K562 (cell line): Measurements from ENCODE around the gene CHST2. TPM values are rescaled to one million over a fixed set of nuclear protein-coding genes. Genes with fewer than 3 reads are reported as not detected.
A peak's percentile ranks its signal among the peaks of the same experiment; 100 is the strongest.

Experiments used
- BCOR ChIP-seq: fragments of 450-650 bp; IDR thresholded peaks from 2 replicates; pipeline ENCODE4 v1.6.1; 2016
- ESRRA ChIP-seq: fragments of 450-650 bp; IDR thresholded peaks from 2 replicates; pipeline ENCODE4 v1.6.1; 2014; ENCODE audit warnings: low read depth, mild to moderate bottlenecking, moderate library complexity, borderline replicate concordance
- HDAC1 ChIP-seq, 2 experiments: fragments of 450-650 bp; IDR thresholded peaks; 2 replicates each; pipeline ENCODE4 v1.6.1; 2016 to 2017; ENCODE audit warnings: inconsistent platforms in 1 of 2, mild to moderate bottlenecking in 1 of 2, moderate library complexity in 1 of 2
- NCOA4 ChIP-seq: fragments of 450-650 bp; IDR thresholded peaks from 2 replicates; pipeline ENCODE4 v1.6.1; 2018; ENCODE audit warnings: mild to moderate bottlenecking; ENCODE audit not compliant: partially characterized antibody
- NFATC3 ChIP-seq: fragments of 450-650 bp; IDR thresholded peaks from 2 replicates; pipeline ENCODE4 v1.6.1; 2017; ENCODE audit warnings: mild to moderate bottlenecking
- RCOR1 ChIP-seq, 2 experiments: IDR thresholded peaks; 2 replicates each; pipeline ENCODE4 v1.6.1; 2012; ENCODE audit warnings: low read depth in 2 of 2, low read length in 2 of 2, borderline replicate concordance in 1 of 2, improper control_type of control experiment in 1 of 2
- SMARCA4 ChIP-seq: fragments of 450-650 bp; IDR thresholded peaks from 2 replicates; pipeline ENCODE4 v1.6.1; 2016
- SMARCC2 ChIP-seq: fragments of 450-650 bp; IDR thresholded peaks from 2 replicates; pipeline ENCODE4 v1.6.1; 2017; ENCODE audit warnings: antibody characterized with exemption, moderate library complexity, mild to moderate bottlenecking, low read depth
- ZNF212 ChIP-seq: fragments of 450-650 bp; formaldehyde crosslinking; IDR thresholded peaks from 2 replicates; pipeline ENCODE4 v1.4.0; 2020; ENCODE audit warnings: mild to moderate bottlenecking
- ZNF589 ChIP-seq: fragments of 200-800 bp; sonication (Bioruptor generic); IDR thresholded peaks from 2 replicates; pipeline ENCODE4 v1.6.1; 2016; ENCODE audit warnings: low read depth, missing genetic modification characterization, missing compliant biosample characterization
- ZNF75A ChIP-seq: fragments of 450-650 bp; formaldehyde crosslinking; IDR thresholded peaks from 2 replicates; pipeline ENCODE4 v1.4.0; 2020; ENCODE audit warnings: mild to moderate bottlenecking
- ZNF780A ChIP-seq: fragments of 250-450 bp; sonication (Bioruptor Pico); IDR thresholded peaks from 2 replicates; pipeline ENCODE4 v1.5.0; 2021; ENCODE audit warnings: mild to moderate bottlenecking
- polyA plus RNA-seq, 8 experiments: library from polyadenylated mRNA; depleted of rRNA in 4 of 8; stranded (reverse) in 5 of 8; unstranded in 3 of 8; fragments of >200 nt; fragmentation: Nextera tagmentation in 2 of 8; fragmentation: Illumina TruSeq in 1 of 8; extraction: Ambion mirVana in 2 of 8; extraction: Trizol in 1 of 8; gene quantifications; 2 replicates each; pipeline versions ENCODE4 v1.2.1 to v1.2.3, GENCODE V29; 2011 to 2014; ENCODE audit warnings: inconsistent platforms in 1 of 8, missing spikeins in 1 of 8
- total RNA-seq, 7 experiments: library from RNA; depleted of rRNA in 6 of 7; stranded (reverse); fragments of >200 nt in 6 of 7; fragmentation: Illumina TruSeq in 2 of 7; extraction: Trizol in 2 of 7; gene quantifications; 2 replicates each; pipeline versions ENCODE4 v1.2.1 to v1.2.3, GENCODE V29; 2011 to 2021; ENCODE audit warnings: low replicate concordance in 1 of 7
- TF ChIP-seq, protein P1 (sequence below): fragments of 250-450 bp; sonication (Bioruptor Pico); IDR thresholded peaks from 2 replicates; pipeline ENCODE4 v1.5.0; 2020; ENCODE audit warnings: mild to moderate bottlenecking, borderline replicate concordance
- TF ChIP-seq, protein P2 (sequence below): sonication (generic); formaldehyde crosslinking; IDR thresholded peaks from 2 replicates; pipeline ENCODE4 v1.8.0; 2022; ENCODE audit warnings: missing genetic modification reagents, mild to moderate bottlenecking, moderate library complexity, borderline replicate concordance
- TF ChIP-seq, protein P3 (sequence below): fragments of 250-450 bp; sonication (Bioruptor Pico); IDR thresholded peaks from 2 replicates; pipeline ENCODE4 v1.8.0; 2022; ENCODE audit warnings: inconsistent platforms
- TF ChIP-seq, protein P4 (sequence below), 2 experiments: fragments of 250-450 bp in 1 of 2; fragments of 450-650 bp in 1 of 2; sonication (Bioruptor Pico) in 1 of 2; IDR thresholded peaks; 2 replicates each; pipeline versions ENCODE4 v1.6.1 to v1.8.0; 2016 to 2021; ENCODE audit warnings: mild to moderate bottlenecking in 2 of 2, moderate library complexity in 2 of 2, missing compliant biosample characterization in 1 of 2, missing genetic modification characterization in 1 of 2
- TF ChIP-seq, protein P5 (sequence below), 2 experiments: IDR thresholded peaks in 1 of 2; conservative IDR thresholded peaks in 1 of 2; 2 replicates each; pipeline ENCODE4 v1.6.1; 2016; ENCODE audit warnings: low read depth in 2 of 2, mild to moderate bottlenecking in 1 of 2, missing compliant biosample characterization in 1 of 2, missing genetic modification characterization in 1 of 2, moderate library complexity in 1 of 2
- TF ChIP-seq, protein P6 (sequence below): sonication (generic); formaldehyde crosslinking; IDR thresholded peaks from 2 replicates; pipeline ENCODE4 v1.9.0; 2022; ENCODE audit warnings: mild to moderate bottlenecking, missing genetic modification reagents

CHST2 gene
- total and polyA plus RNA-seq, 9 of the 15 experiments (the other 6 are each of a cell fraction or from before 2014, with no cell fraction given), result 3.4 to 60.3 (median 13.9) TPM

DNA sequence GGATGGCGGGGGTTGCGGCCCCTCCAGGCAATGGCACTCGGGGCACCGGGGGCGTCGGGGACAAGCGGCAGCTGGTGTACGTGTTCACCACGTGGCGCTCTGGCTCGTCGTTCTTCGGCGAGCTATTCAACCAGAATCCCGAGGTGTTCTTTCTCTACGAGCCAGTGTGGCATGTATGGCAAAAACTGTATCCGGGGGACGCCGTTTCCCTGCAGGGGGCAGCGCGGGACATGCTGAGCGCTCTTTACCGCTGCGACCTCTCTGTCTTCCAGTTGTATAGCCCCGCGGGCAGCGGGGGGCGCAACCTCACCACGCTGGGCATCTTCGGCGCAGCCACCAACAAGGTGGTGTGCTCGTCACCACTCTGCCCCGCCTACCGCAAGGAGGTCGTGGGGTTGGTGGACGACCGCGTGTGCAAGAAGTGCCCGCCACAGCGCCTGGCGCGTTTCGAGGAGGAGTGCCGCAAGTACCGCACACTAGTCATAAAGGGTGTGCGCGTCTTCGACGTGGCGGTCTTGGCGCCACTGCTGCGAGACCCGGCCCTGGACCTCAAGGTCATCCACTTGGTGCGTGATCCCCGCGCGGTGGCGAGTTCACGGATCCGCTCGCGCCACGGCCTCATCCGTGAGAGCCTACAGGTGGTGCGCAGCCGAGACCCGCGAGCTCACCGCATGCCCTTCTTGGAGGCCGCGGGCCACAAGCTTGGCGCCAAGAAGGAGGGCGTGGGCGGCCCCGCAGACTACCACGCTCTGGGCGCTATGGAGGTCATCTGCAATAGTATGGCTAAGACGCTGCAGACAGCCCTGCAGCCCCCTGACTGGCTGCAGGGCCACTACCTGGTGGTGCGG lies 1.9 kb downstream of the CHST2 start (continued):
- TF ChIP-seq, protein P1, sequence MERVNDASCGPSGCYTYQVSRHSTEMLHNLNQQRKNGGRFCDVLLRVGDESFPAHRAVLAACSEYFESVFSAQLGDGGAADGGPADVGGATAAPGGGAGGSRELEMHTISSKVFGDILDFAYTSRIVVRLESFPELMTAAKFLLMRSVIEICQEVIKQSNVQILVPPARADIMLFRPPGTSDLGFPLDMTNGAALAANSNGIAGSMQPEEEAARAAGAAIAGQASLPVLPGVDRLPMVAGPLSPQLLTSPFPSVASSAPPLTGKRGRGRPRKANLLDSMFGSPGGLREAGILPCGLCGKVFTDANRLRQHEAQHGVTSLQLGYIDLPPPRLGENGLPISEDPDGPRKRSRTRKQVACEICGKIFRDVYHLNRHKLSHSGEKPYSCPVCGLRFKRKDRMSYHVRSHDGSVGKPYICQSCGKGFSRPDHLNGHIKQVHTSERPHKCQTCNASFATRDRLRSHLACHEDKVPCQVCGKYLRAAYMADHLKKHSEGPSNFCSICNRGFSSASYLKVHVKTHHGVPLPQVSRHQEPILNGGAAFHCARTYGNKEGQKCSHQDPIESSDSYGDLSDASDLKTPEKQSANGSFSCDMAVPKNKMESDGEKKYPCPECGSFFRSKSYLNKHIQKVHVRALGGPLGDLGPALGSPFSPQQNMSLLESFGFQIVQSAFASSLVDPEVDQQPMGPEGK (CRISPR knock-in tag), result no peak
- TF ChIP-seq ZNF780A, result no peak
- TF ChIP-seq ZNF212 (CRISPR knock-in tag), result no peak
- TF ChIP-seq NFATC3, result no peak
- no peak for TF ChIP-seq SMARCC2
- no peak for TF ChIP-seq RCOR1 (IDR thresholded peaks at IDR 0.05; ENCODE audit: borderline replicate concordance in 1 of 2, low read depth in 2 of 2, low read length in 2 of 2)
- TF ChIP-seq, protein P2, sequence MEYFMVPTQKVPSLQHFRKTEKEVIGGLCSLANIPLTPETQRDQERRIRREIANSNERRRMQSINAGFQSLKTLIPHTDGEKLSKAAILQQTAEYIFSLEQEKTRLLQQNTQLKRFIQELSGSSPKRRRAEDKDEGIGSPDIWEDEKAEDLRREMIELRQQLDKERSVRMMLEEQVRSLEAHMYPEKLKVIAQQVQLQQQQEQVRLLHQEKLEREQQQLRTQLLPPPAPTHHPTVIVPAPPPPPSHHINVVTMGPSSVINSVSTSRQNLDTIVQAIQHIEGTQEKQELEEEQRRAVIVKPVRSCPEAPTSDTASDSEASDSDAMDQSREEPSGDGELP, result peak; percentile 48; the same call in 1 of the 2 replicates
- TF ChIP-seq, protein P3, sequence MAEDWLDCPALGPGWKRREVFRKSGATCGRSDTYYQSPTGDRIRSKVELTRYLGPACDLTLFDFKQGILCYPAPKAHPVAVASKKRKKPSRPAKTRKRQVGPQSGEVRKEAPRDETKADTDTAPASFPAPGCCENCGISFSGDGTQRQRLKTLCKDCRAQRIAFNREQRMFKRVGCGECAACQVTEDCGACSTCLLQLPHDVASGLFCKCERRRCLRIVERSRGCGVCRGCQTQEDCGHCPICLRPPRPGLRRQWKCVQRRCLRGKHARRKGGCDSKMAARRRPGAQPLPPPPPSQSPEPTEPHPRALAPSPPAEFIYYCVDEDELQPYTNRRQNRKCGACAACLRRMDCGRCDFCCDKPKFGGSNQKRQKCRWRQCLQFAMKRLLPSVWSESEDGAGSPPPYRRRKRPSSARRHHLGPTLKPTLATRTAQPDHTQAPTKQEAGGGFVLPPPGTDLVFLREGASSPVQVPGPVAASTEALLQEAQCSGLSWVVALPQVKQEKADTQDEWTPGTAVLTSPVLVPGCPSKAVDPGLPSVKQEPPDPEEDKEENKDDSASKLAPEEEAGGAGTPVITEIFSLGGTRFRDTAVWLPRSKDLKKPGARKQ, result peak; percentile 59; the same call in 1 of the 2 replicates
- TF ChIP-seq ZNF589 (CRISPR knock-in tag), result no peak
- no peak for TF ChIP-seq ZNF75A
- TF ChIP-seq BCOR, result 0 out of 2 replicates have a peak, but pooled peaks have one; percentile 7
- TF ChIP-seq HDAC1 (IDR thresholded peaks at IDR 0.05), result no peak
- TF ChIP-seq, protein P4, sequence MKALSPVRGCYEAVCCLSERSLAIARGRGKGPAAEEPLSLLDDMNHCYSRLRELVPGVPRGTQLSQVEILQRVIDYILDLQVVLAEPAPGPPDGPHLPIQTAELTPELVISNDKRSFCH (CRISPR knock-in tag; IDR thresholded peaks at IDR 0.05), result no peak
- TF ChIP-seq, protein P4 (tag; IDR thresholded peaks at IDR 0.05), result peak; percentile 51
- no peak for TF ChIP-seq SMARCA4
- TF ChIP-seq, protein P5, sequence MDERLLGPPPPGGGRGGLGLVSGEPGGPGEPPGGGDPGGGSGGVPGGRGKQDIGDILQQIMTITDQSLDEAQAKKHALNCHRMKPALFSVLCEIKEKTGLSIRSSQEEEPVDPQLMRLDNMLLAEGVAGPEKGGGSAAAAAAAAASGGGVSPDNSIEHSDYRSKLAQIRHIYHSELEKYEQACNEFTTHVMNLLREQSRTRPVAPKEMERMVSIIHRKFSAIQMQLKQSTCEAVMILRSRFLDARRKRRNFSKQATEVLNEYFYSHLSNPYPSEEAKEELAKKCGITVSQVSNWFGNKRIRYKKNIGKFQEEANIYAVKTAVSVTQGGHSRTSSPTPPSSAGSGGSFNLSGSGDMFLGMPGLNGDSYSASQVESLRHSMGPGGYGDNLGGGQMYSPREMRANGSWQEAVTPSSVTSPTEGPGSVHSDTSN (CRISPR knock-in tag; IDR thresholded peaks at IDR 0.05; ENCODE audit: low read depth), result no peak
- TF ChIP-seq, protein P5 (tag; conservative IDR thresholded peaks at IDR 0.05; ENCODE audit: low read depth), result no peak
- TF ChIP-seq, protein P6, sequence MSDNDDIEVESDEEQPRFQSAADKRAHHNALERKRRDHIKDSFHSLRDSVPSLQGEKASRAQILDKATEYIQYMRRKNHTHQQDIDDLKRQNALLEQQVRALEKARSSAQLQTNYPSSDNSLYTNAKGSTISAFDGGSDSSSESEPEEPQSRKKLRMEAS (CRISPR knock-in tag), result peak; percentile 75
- no peak for TF ChIP-seq ESRRA
- TF ChIP-seq NCOA4, result no peak
